Neuronal stem cell (in vitro differentiated cells): ENCODE data around the gene CHML.

ENCODE experiments used
- DNase-seq: peaks from one replicate; pipeline ENCODE4 v3.0.0-alpha.2; 2013; ENCODE audit warnings: low spot score
- H2AFZ ChIP-seq: one replicate; pipeline ENCODE4 v1.6.1; 2013; ENCODE audit warnings: mild to moderate bottlenecking, low read length, inconsistent platforms
- H2AK5ac ChIP-seq: 2 replicates; pipeline ENCODE4 v1.6.1; 2013; ENCODE audit warnings: low read depth, mild to moderate bottlenecking, inconsistent platforms, low read length, moderate library complexity, mixed read lengths
- H2BK120ac ChIP-seq: 2 replicates; pipeline ENCODE4 v1.6.1; 2013; ENCODE audit warnings: low read depth, mild to moderate bottlenecking, inconsistent platforms, low read length, moderate library complexity, mixed read lengths
- H2BK12ac ChIP-seq: one replicate; pipeline ENCODE4 v1.6.1; 2013; ENCODE audit warnings: low read length, inconsistent platforms
- H2BK15ac ChIP-seq: 2 replicates; pipeline ENCODE4 v1.6.1; 2013; ENCODE audit warnings: mild to moderate bottlenecking, low read length, inconsistent platforms, mixed read lengths
- H2BK5ac ChIP-seq: one replicate; pipeline ENCODE4 v1.6.1; 2013; ENCODE audit warnings: inconsistent platforms, mild to moderate bottlenecking, low read length, moderate library complexity
- H3K14ac ChIP-seq: one replicate; pipeline ENCODE4 v1.6.1; 2013; ENCODE audit warnings: low read length, inconsistent platforms
- H3K18ac ChIP-seq: 2 replicates; pipeline ENCODE4 v1.6.1; 2013; ENCODE audit warnings: low read length, inconsistent platforms
- H3K23ac ChIP-seq: 2 replicates; pipeline ENCODE4 v1.6.1; 2013; ENCODE audit warnings: low read depth, mild to moderate bottlenecking, mixed read lengths, low read length, inconsistent platforms; ENCODE audit not compliant: poor library complexity
- H3K27ac ChIP-seq: replicated peaks from 3 replicates; pipeline ENCODE4 v1.5.1; 2013; ENCODE audit warnings: low read length, inconsistent platforms
- H3K27me3 ChIP-seq, 3 experiments: 2 replicates each; pipeline ENCODE4 v1.6.1; 2013; ENCODE audit warnings: low read length in 3 of 3, mild to moderate bottlenecking in 2 of 3, inconsistent platforms in 1 of 3, low read depth in 1 of 3, mixed read lengths in 1 of 3, moderate library complexity in 1 of 3; ENCODE audit not compliant: control insufficient read depth in 3 of 3, insufficient read depth in 3 of 3
- H3K36me3 ChIP-seq, 2 donors: replicated peaks in 1 of 2; 2 replicates each; pipeline ENCODE4 v1.6.1; 2013; ENCODE audit warnings: low read length in 2 of 2; ENCODE audit not compliant: control insufficient read depth in 2 of 2, insufficient read depth in 2 of 2
- H3K4ac ChIP-seq: 2 replicates; pipeline ENCODE4 v1.6.1; 2013; ENCODE audit warnings: inconsistent platforms, mild to moderate bottlenecking, low read length, moderate library complexity
- H3K4me1 ChIP-seq, 2 donors: 1 replicate in 1 of 2; 2 replicates in 1 of 2; pipeline ENCODE4 v1.6.1; 2013; ENCODE audit warnings: low read length in 2 of 2, low read depth in 1 of 2; ENCODE audit not compliant: control insufficient read depth in 2 of 2, insufficient read depth in 1 of 2
- H3K4me2 ChIP-seq: one replicate; pipeline ENCODE4 v1.6.1; 2013; ENCODE audit warnings: mild to moderate bottlenecking, low read length, inconsistent platforms; ENCODE audit not compliant: insufficient read depth, poor library complexity, severe bottlenecking
- H3K4me3 ChIP-seq, 2 donors: 2 replicates each; pipeline ENCODE4 v1.5.1; 2013; ENCODE audit warnings: low read length in 2 of 2, mild to moderate bottlenecking in 2 of 2, inconsistent platforms in 1 of 2, moderate library complexity in 1 of 2
- H3K79me1 ChIP-seq: one replicate; pipeline ENCODE4 v1.6.1; 2013; ENCODE audit warnings: low read depth, mild to moderate bottlenecking, inconsistent platforms, low read length, moderate library complexity
- H3K9ac ChIP-seq: one replicate; pipeline ENCODE4 v1.6.1; 2013; ENCODE audit warnings: mild to moderate bottlenecking, low read depth, low read length, inconsistent platforms; ENCODE audit not compliant: poor library complexity
- H3K9me3 ChIP-seq, 2 donors: replicated peaks in 1 of 2; 2 replicates each; pipeline versions ENCODE3 to v1.6.1; 2013; ENCODE audit warnings: low read length in 2 of 2, mild to moderate bottlenecking in 2 of 2, inconsistent platforms in 1 of 2, low read depth in 1 of 2, mixed read lengths in 1 of 2, moderate library complexity in 1 of 2; ENCODE audit not compliant: control insufficient read depth in 2 of 2, insufficient read depth in 1 of 2
- H4K8ac ChIP-seq: one replicate; pipeline ENCODE4 v1.6.1; 2013; ENCODE audit warnings: low read depth, mild to moderate bottlenecking, inconsistent platforms, low read length, moderate library complexity
- H4K91ac ChIP-seq: one replicate; pipeline ENCODE4 v1.6.1; 2013; ENCODE audit warnings: low read length, low read depth, mild to moderate bottlenecking, inconsistent platforms; ENCODE audit not compliant: poor library complexity
- WGBS, 2 donors: extraction: QIAGEN DNeasy Blood & Tissue Kit; methylation state at CpG; one replicate each; pipeline ENCODE4 v1.1.7; 2013; ENCODE audit warnings: missing lambda C conversion rate in 2 of 2, mixed read lengths in 1 of 2; ENCODE audit not compliant: insufficient read length in 2 of 2, insufficient replicate concordance in 1 of 2; ENCODE audit errors: extremely low coverage in 2 of 2; 5-methylcytosine and 5-hydroxymethylcytosine counted together

Gene CHML

DNA sequence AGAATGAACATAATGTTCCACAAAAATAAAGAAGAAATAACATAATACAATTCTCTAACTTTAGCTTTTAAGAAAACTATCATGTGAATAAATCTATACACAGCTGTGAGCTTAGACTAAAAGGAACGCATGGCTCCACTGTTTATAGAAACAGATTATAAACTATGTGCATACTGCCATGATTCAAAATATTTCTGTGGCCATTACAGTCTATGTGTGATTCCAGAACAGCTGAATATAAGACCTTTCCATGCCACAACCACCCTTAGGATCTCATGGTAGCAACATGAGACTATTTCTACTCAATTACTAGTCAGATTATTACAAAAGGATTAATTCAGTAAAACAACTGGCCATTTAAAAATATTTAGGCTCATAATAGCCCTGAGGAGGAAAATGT lies 3.9 kb downstream of the CHML start:
- H3K36me3 ChIP-seq, result peaks cover 8 to 71% of the 10 kb centered on the region in 2 donors
- H2AK5ac ChIP-seq, result no peak overlapping the region
- H3K4ac ChIP-seq, result no peak overlapping the region
- DNase-seq, result no peak
- peaks cover 5 to 8% of the 10 kb centered on the region in 2 donors for H3K4me1 ChIP-seq
- H4K91ac ChIP-seq, result no peak overlapping the region
- no peak overlapping the region for H2BK12ac ChIP-seq
- no peak overlapping the region for H2AFZ ChIP-seq
- H4K8ac ChIP-seq, result no peak overlapping the region
- H3K23ac ChIP-seq, result no peak overlapping the region
- peaks cover 3% of the 10 kb centered on the region for H3K79me1 ChIP-seq
- H2BK120ac ChIP-seq, result no peak overlapping the region
- no peak overlapping the region for H3K9ac ChIP-seq
- H3K4me3 ChIP-seq, result no peak overlapping the region
- WGBS, 2 donors, result no CpG with 5 or more reads among the region's 1 CpG
- H3K14ac ChIP-seq, result no peak overlapping the region
- H3K27me3 ChIP-seq, result no peaks in the 10 kb centered on the region
- no peak overlapping the region for H2BK5ac ChIP-seq
- no peak overlapping the region for H3K4me2 ChIP-seq
- no peak overlapping the region for H2BK15ac ChIP-seq
- no peak overlapping the region for H3K18ac ChIP-seq
- H3K9me3 ChIP-seq, result peaks cover 0 to 40% of the 10 kb centered on the region in 2 donors
- no peak overlapping the region for H3K27ac ChIP-seq

DNA sequence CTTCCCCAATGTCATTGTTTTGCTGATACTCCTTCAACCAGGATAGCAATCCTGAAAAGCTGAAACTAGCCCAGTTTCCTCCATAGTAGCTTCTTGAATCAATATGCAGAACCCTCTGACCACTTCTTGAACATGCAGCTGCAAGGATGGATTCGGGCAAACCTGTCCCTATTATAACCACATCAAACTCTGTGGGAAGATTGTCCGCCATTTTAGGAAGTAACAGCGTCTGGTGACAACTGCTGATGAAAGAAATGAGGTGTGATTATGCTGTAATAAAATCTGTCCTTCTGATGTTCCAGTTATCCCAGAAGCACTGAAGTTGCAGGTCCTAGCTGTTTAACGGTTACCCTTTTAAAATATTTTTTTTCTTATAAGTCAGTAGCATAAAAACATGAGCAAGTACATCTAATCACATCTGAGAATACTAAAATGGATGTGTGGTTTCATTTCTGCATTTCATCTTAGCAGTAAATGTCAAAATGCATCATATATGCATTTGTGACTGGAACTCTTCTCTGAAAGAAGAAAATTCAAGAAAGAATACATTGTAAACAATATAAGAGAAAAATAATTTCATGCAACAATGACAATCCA lies 4.5 kb downstream of the CHML start:
- peaks cover 3% of the 10 kb centered on the region for H3K79me1 ChIP-seq
- H2BK5ac ChIP-seq, result no peak overlapping the region
- no peak overlapping the region for H3K4me3 ChIP-seq
- H3K9me3 ChIP-seq, result peaks cover 0 to 40% of the 10 kb centered on the region in 2 donors
- no peak overlapping the region for H3K9ac ChIP-seq
- H2BK15ac ChIP-seq, result no peak overlapping the region
- no peak overlapping the region for H2BK120ac ChIP-seq
- H4K91ac ChIP-seq, result no peak overlapping the region
- H3K23ac ChIP-seq, result no peak overlapping the region
- no peak overlapping the region for H3K14ac ChIP-seq
- peaks cover 5 to 8% of the 10 kb centered on the region in 2 donors for H3K4me1 ChIP-seq
- H3K36me3 ChIP-seq, result peaks cover 8 to 77% of the 10 kb centered on the region in 2 donors
- H2BK12ac ChIP-seq, result no peak overlapping the region
- no CpG with 5 or more reads among the region's 4 CpGs for WGBS, 2 donors
- H3K27me3 ChIP-seq, result no peaks in the 10 kb centered on the region
- H4K8ac ChIP-seq, result no peak overlapping the region
- H2AFZ ChIP-seq, result no peak overlapping the region
- no peak for DNase-seq
- H3K4me2 ChIP-seq, result no peak overlapping the region
- H3K4ac ChIP-seq, result no peak overlapping the region
- H2AK5ac ChIP-seq, result no peak overlapping the region
- H3K27ac ChIP-seq, result no peak overlapping the region
- H3K18ac ChIP-seq, result no peak overlapping the region

DNA sequence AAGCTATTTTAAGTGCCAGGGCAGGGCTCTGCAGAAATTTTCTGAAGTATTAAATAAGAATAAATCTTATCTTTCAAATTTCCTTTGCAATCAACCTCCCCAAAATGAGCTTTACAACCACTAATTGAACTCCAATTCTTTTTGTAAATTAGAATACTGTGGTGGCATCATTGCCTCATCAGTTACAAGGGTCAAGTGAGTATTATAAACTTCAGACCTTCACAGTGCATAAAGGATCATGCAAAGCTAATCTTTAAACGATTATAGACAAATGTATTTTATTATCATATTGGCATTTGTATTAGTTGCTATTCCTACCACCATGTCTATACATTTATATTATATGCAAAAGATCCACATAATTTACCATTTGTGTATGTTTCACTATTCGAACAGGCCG lies 7.2 kb downstream of the CHML start:
- Histone ChIP-seq H2AK5ac (no peak overlapping the region), H3K9ac (no peak overlapping the region), H3K27ac (no peak overlapping the region), H3K36me3 (peaks cover 8 to 88% of the 10 kb centered on the region in 2 donors), H3K4me2 (no peak overlapping the region), H3K14ac (no peak overlapping the region), H2BK120ac (no peak overlapping the region), H3K18ac (no peak overlapping the region), H2BK12ac (no peak overlapping the region), H2BK15ac (no peak overlapping the region), H3K4me3 (no peak overlapping the region), H3K4ac (no peak overlapping the region), H3K79me1 (peaks cover 3% of the 10 kb centered on the region), H3K27me3 (no peaks in the 10 kb centered on the region), H2AFZ (no peak overlapping the region), H4K8ac (no peak overlapping the region), H3K9me3 (peaks cover 0 to 40% of the 10 kb centered on the region in 2 donors), H2BK5ac (no peak overlapping the region), H3K4me1 (peaks cover 2 to 4% of the 10 kb centered on the region in 2 donors), H3K23ac (no peak overlapping the region), H4K91ac (no peak overlapping the region)
- WGBS, 2 donors, result no CpG with 5 or more reads among the region's 3 CpGs
- no peak for DNase-seq

DNA sequence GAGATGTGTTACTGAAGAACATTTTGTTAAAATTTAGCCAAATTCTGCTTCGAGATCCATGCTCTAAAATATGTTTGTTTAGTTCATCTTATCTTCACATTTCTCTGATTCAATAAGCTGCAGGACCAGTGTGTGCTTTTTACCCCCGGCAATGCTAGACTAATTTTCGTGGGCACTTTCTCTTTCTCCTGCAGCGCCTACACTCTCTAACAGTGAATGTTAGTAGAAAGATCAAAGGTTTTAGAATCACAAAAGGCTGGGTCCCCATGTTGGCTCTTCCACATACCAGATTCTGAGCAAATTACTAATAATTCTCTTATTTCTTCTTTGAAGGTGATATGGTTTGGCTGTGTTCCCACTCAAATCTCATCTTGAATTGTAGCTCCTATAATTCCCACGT lies 8.5 kb downstream of the CHML start:
- peaks cover 8 to 82% of the 10 kb centered on the region in 2 donors for H3K36me3 ChIP-seq
- H2AK5ac ChIP-seq, result no peak overlapping the region
- H3K27me3 ChIP-seq, result no peaks in the 10 kb centered on the region
- no peak overlapping the region for H4K91ac ChIP-seq
- H3K4me3 ChIP-seq, result no peak overlapping the region
- H2BK120ac ChIP-seq, result no peak overlapping the region
- no CpG with 5 or more reads among the region's 5 CpGs for WGBS, 2 donors
- H3K4ac ChIP-seq, result no peak overlapping the region
- H3K18ac ChIP-seq, result no peak overlapping the region
- no peak overlapping the region for H2BK15ac ChIP-seq
- no peak overlapping the region for H3K23ac ChIP-seq
- H2BK5ac ChIP-seq, result no peak overlapping the region
- H3K9ac ChIP-seq, result no peak overlapping the region
- H3K79me1 ChIP-seq, result peaks cover 3% of the 10 kb centered on the region
- no peak overlapping the region for H4K8ac ChIP-seq
- no peak for DNase-seq
- no peak overlapping the region for H3K14ac ChIP-seq
- H3K4me2 ChIP-seq, result no peak overlapping the region
- H2AFZ ChIP-seq, result no peak overlapping the region
- H2BK12ac ChIP-seq, result no peak overlapping the region
- peaks cover 0 to 31% of the 10 kb centered on the region in 2 donors for H3K9me3 ChIP-seq
- no peak overlapping the region for H3K27ac ChIP-seq
- no peaks in the 10 kb centered on the region for H3K4me1 ChIP-seq
